ENCODE results near the gene UBN2. TPM values are rescaled to one million over a fixed set of nuclear protein-coding genes. Genes with fewer than 3 reads are reported as not detected.

Gene UBN2
- total RNA-seq, 4 donors from 2014 or later: 18.0 to 46.2 (median 22.6) TPM

- no peak overlapping the region for H3K4me3 ChIP-seq
- H3K27me3 ChIP-seq: no peaks in the 10 kb centered on the region
- peaks cover 0 to 44% (median 0%) of the 10 kb centered on the region in 3 donors for H3K36me3 ChIP-seq
- no peaks in the 10 kb centered on the region for H3K9me3 ChIP-seq
- H3K27ac ChIP-seq: no peak overlapping the region
- TF ChIP-seq POLR2A (IDR thresholded peaks at IDR 0.05): no peak
- TF ChIP-seq, protein P1, sequence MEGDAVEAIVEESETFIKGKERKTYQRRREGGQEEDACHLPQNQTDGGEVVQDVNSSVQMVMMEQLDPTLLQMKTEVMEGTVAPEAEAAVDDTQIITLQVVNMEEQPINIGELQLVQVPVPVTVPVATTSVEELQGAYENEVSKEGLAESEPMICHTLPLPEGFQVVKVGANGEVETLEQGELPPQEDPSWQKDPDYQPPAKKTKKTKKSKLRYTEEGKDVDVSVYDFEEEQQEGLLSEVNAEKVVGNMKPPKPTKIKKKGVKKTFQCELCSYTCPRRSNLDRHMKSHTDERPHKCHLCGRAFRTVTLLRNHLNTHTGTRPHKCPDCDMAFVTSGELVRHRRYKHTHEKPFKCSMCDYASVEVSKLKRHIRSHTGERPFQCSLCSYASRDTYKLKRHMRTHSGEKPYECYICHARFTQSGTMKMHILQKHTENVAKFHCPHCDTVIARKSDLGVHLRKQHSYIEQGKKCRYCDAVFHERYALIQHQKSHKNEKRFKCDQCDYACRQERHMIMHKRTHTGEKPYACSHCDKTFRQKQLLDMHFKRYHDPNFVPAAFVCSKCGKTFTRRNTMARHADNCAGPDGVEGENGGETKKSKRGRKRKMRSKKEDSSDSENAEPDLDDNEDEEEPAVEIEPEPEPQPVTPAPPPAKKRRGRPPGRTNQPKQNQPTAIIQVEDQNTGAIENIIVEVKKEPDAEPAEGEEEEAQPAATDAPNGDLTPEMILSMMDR (IDR thresholded peaks at IDR 0.05): no peak
- DNase-seq: no peak
- H3K4me1 ChIP-seq: no peaks in the 10 kb centered on the region
Measured at GRCh38 chr7:139286144-139286543, 55.1 kb downstream of the UBN2 start.

GRCh38 chr7:139292821-139293220 lies 61.8 kb downstream of the UBN2 start:
- Histone ChIP-seq H3K27me3 (no peaks in the 10 kb centered on the region), H3K4me3 (no peak overlapping the region), H3K36me3 (peaks cover 0 to 16% (median 0%) of the 10 kb centered on the region in 3 donors), H3K4me1 (peaks cover 0 to 6% (median 0%) of the 10 kb centered on the region in 4 donors), H3K9me3 (no peaks in the 10 kb centered on the region), H3K27ac (no peak overlapping the region)
- no peak for DNase-seq
- TF ChIP-seq POLR2A (IDR thresholded peaks at IDR 0.05): no peak
- TF ChIP-seq, protein P1 (IDR thresholded peaks at IDR 0.05): no peak

DNA sequence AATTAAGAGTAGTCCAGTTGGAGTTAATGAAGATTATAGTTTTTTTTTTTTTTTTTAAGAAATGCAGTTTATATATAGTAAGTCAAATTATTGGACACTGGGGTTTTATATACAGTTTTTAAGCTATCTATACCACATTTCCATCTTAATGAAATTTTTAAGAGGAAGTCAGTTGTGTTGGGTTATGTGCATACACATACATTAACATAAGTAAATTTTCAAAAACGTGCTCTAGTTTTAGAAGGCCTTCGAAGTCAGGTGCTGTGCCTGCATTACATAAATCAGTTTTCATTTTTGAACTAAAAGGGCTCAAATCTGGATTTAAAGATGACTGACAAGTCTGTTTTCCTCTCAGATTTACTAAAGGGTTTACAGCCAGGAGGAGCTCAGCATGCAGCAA lies 62.5 kb downstream of the UBN2 start:
- Histone ChIP-seq H3K36me3 (peaks cover 0 to 18% (median 0%) of the 10 kb centered on the region in 3 donors), H3K4me3 (no peak overlapping the region), H3K9me3 (no peaks in the 10 kb centered on the region), H3K4me1 (peaks cover 0 to 6% (median 0%) of the 10 kb centered on the region in 4 donors), H3K27me3 (no peaks in the 10 kb centered on the region), H3K27ac (no peak overlapping the region)
- no peak for DNase-seq
- TF ChIP-seq, protein P1 (IDR thresholded peaks at IDR 0.05): no peak
- TF ChIP-seq POLR2A (IDR thresholded peaks at IDR 0.05): no peak

- Histone ChIP-seq H3K9me3 (no peaks in the 10 kb centered on the region), H3K4me1 (peaks cover 0 to 9% (median 0%) of the 10 kb centered on the region in 4 donors), H3K27me3 (no peaks in the 10 kb centered on the region), H3K27ac (no peak overlapping the region), H3K36me3 (peaks cover 0 to 25% (median 0%) of the 10 kb centered on the region in 3 donors), H3K4me3 (no peak overlapping the region)
- DNase-seq: no peak
- TF ChIP-seq POLR2A (IDR thresholded peaks at IDR 0.05): no peak
- TF ChIP-seq, protein P1 (IDR thresholded peaks at IDR 0.05): no peak
Measured at GRCh38 chr7:139294241-139294640, 63.2 kb downstream of the UBN2 start.

- Histone ChIP-seq H3K36me3 (peaks cover 0 to 25% (median 0%) of the 10 kb centered on the region in 3 donors), H3K9me3 (no peaks in the 10 kb centered on the region), H3K4me1 (peaks cover 0 to 9% (median 0%) of the 10 kb centered on the region in 4 donors), H3K27ac (no peak overlapping the region), H3K4me3 (no peak overlapping the region), H3K27me3 (no peaks in the 10 kb centered on the region)
- no peak for TF ChIP-seq POLR2A (IDR thresholded peaks at IDR 0.05)
- TF ChIP-seq, protein P1 (IDR thresholded peaks at IDR 0.05): no peak
- no peak for DNase-seq
Measured at GRCh38 chr7:139294951-139295575, 64.0 kb downstream of the UBN2 start.

Measured in Peyer's patch (tissue), 4 donors.